ENCODE measurements around the gene ANO1. TPM values are rescaled to one million over a fixed set of nuclear protein-coding genes. Genes with fewer than 3 reads are reported as not detected.

ANO1 gene
- total RNA-seq, 2 donors from 2014 or later = 7.3 to 23.1 TPM

- ATAC-seq (no peak), DNase-seq (no peak)
- 72 to 84% methylated on average over 7 to 8 of the region's 8 CpGs for WGBS, 2 donors
- no peaks in the 10 kb centered on the region for H3K36me3 ChIP-seq (replicated peaks in 1 of 2; ENCODE audit: insufficient read depth in 1 of 2, low read depth in 2 of 2)
- H3K27ac ChIP-seq = no peak overlapping the region
- no peak overlapping the region for H3K4me3 ChIP-seq
- intact Hi-C loops (cut with DNase I) = no loop called here
- H3K27me3 ChIP-seq = no peaks in the 10 kb centered on the region
- TF ChIP-seq, protein P1, sequence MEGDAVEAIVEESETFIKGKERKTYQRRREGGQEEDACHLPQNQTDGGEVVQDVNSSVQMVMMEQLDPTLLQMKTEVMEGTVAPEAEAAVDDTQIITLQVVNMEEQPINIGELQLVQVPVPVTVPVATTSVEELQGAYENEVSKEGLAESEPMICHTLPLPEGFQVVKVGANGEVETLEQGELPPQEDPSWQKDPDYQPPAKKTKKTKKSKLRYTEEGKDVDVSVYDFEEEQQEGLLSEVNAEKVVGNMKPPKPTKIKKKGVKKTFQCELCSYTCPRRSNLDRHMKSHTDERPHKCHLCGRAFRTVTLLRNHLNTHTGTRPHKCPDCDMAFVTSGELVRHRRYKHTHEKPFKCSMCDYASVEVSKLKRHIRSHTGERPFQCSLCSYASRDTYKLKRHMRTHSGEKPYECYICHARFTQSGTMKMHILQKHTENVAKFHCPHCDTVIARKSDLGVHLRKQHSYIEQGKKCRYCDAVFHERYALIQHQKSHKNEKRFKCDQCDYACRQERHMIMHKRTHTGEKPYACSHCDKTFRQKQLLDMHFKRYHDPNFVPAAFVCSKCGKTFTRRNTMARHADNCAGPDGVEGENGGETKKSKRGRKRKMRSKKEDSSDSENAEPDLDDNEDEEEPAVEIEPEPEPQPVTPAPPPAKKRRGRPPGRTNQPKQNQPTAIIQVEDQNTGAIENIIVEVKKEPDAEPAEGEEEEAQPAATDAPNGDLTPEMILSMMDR (IDR thresholded peaks at IDR 0.05) = no peak
- no peak for TF ChIP-seq POLR2A (IDR thresholded peaks at IDR 0.05)
- H3K9me3 ChIP-seq = no peaks in the 10 kb centered on the region
- no peaks in the 10 kb centered on the region for H3K4me1 ChIP-seq
Measured at GRCh38 chr11:70092959-70093715, 15.0 kb downstream of the ANO1 start.

GRCh38 chr11:70095541-70096252 lies 17.6 kb downstream of the ANO1 start:
- no peak for DNase-seq
- TF ChIP-seq, protein P1 (IDR thresholded peaks at IDR 0.05) = no peak
- no peak for TF ChIP-seq POLR2A (IDR thresholded peaks at IDR 0.05)
- H3K36me3 ChIP-seq (replicated peaks in 1 of 2; ENCODE audit: insufficient read depth in 1 of 2, low read depth in 2 of 2) = no peaks in the 10 kb centered on the region
- no peaks in the 10 kb centered on the region for H3K9me3 ChIP-seq
- WGBS, 2 donors = 49 to 60% methylated on average over 13 of the region's 13 CpGs
- intact Hi-C loops (cut with DNase I) = no loop called here
- no peaks in the 10 kb centered on the region for H3K27me3 ChIP-seq
- no peak overlapping the region for H3K4me3 ChIP-seq
- no peak overlapping the region for H3K27ac ChIP-seq
- no peaks in the 10 kb centered on the region for H3K4me1 ChIP-seq
- ATAC-seq = no peak

- no peaks in the 10 kb centered on the region for H3K9me3 ChIP-seq
- intact Hi-C loops (cut with DNase I) = no loop called here
- no peaks in the 10 kb centered on the region for H3K27me3 ChIP-seq
- H3K4me3 ChIP-seq = no peak overlapping the region
- no peak for DNase-seq
- WGBS, 2 donors = 60 to 69% methylated on average over 9 to 23 of the region's 23 CpGs
- H3K36me3 ChIP-seq (replicated peaks in 1 of 2; ENCODE audit: insufficient read depth in 1 of 2, low read depth in 2 of 2) = no peaks in the 10 kb centered on the region
- H3K27ac ChIP-seq = no peak overlapping the region
- no peaks in the 10 kb centered on the region for H3K4me1 ChIP-seq
- ATAC-seq = no peak
- TF ChIP-seq, protein P1 (IDR thresholded peaks at IDR 0.05) = no peak
- no peak for TF ChIP-seq POLR2A (IDR thresholded peaks at IDR 0.05)
Measured at GRCh38 chr11:70097783-70098563, 19.9 kb downstream of the ANO1 start.

DNA sequence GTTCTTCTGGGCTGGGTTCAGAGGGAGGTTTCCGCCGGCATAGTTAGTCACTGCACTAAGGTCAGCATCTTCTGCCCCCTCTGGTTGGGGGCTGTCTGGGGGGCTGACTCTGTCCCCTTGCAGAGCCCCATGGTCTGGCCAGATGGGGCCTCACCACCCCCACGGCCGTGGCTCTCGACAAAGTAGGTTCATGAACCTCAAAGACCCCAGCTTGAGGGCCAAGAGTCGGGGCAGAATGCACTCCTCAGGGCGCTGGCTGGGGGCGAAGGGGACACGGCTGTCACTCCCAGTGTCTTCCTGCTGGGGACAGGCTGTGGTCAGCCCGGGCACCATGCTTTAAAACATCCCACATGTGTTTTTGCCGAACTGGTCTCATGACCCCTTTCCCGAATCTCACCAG lies 20.8 kb downstream of the ANO1 start:
- ATAC-seq = no peak
- WGBS, 2 donors = 58 to 62% methylated on average over 12 of the region's 12 CpGs
- intact Hi-C loops (cut with DNase I) = no loop called here
- no peak for DNase-seq
- Histone ChIP-seq H3K27me3 (no peaks in the 10 kb centered on the region), H3K9me3 (no peaks in the 10 kb centered on the region), H3K4me1 (no peaks in the 10 kb centered on the region), H3K27ac (no peak overlapping the region), H3K4me3 (no peak overlapping the region), H3K36me3 (replicated peaks in 1 of 2; ENCODE audit: insufficient read depth in 1 of 2, low read depth in 2 of 2) (no peaks in the 10 kb centered on the region)
- TF ChIP-seq POLR2A (IDR thresholded peaks at IDR 0.05) = no peak
- TF ChIP-seq, protein P1 (IDR thresholded peaks at IDR 0.05) = no peak
